ENCODE measurements around the gene RNF150.

GRCh38 chr4:141102367-141102766 is 30.9 kb downstream of the RNF150 start:
- TF ChIP-seq CTCF (IDR thresholded peaks at IDR 0.05) (no peak), POLR2A (IDR thresholded peaks at IDR 0.05) (no peak), POLR2AphosphoS5 (IDR thresholded peaks at IDR 0.05; ENCODE audit: insufficient read depth in 1 of 2, low read depth in 1 of 2) (no peak)

All from vagina (tissue), 2 donors.